Keratinocyte (primary cell): ENCODE measurements around the gene ARID1B. TPM values are rescaled to one million over a fixed set of nuclear protein-coding genes. Genes with fewer than 3 reads are reported as not detected.

ENCODE experiments used
- DNase-seq: peaks from one replicate; pipeline ENCODE4 v3.0.0-alpha.2; 2011; ENCODE audit warnings: low read depth, missing footprints, low spot score
- FAIRE-seq: peaks from 2 replicates; lab custom pipeline; 2011; peaks lifted over from hg19 to GRCh38; lab: Jason Lieb, UNC
- H2AFZ ChIP-seq: 2 replicates; pipeline ENCODE4 v1.6.0; 2012; ENCODE audit warnings: low read length, control low read depth, inconsistent platforms; ENCODE audit not compliant: control insufficient read depth
- H3K27ac ChIP-seq: 2 replicates; pipeline ENCODE4 v1.5.1; 2011; ENCODE audit warnings: low read length; ENCODE audit not compliant: control insufficient read depth, insufficient read depth
- H3K27me3 ChIP-seq: 3 replicates; pipeline ENCODE4 v1.6.0; 2011; ENCODE audit warnings: low read length; ENCODE audit not compliant: control insufficient read depth, insufficient read depth; ENCODE audit errors: extremely low read depth
- H3K36me3 ChIP-seq, 2 experiments: 2 replicates in 1 of 2; 3 replicates in 1 of 2; pipeline ENCODE4 v1.5.1; 2011; ENCODE audit warnings: low read length in 2 of 2, mild to moderate bottlenecking in 1 of 2; ENCODE audit not compliant: control insufficient read depth in 2 of 2, insufficient read depth in 2 of 2; ENCODE audit errors: extremely low read depth in 1 of 2
- H3K4me1 ChIP-seq: 3 replicates; pipeline ENCODE4 v1.5.1; 2011; ENCODE audit warnings: low read length; ENCODE audit not compliant: control insufficient read depth, insufficient read depth; ENCODE audit errors: extremely low read depth
- H3K4me2 ChIP-seq: 3 replicates; pipeline ENCODE4 v1.6.0; 2011; ENCODE audit warnings: low read depth, low read length; ENCODE audit not compliant: control insufficient read depth, insufficient read depth; ENCODE audit errors: extremely low read depth
- H3K4me3 ChIP-seq, 3 experiments: fragments of 200-600 bp in 1 of 3; sonication (generic) in 1 of 3; 2 replicates in 2 of 3; 3 replicates in 1 of 3; pipeline ENCODE4 v1.5.1; 2011 to 2016; ENCODE audit warnings: low read length in 3 of 3, mild to moderate bottlenecking in 3 of 3, control low read depth in 2 of 3, inconsistent platforms in 1 of 3, low read depth in 1 of 3, mixed read lengths in 1 of 3, mixed run types in 1 of 3, moderate library complexity in 1 of 3; ENCODE audit not compliant: control insufficient read depth in 2 of 3, insufficient read depth in 2 of 3; ENCODE audit errors: extremely low read depth in 1 of 3
- H3K79me2 ChIP-seq: 2 replicates; pipeline ENCODE4 v1.6.0; 2012; ENCODE audit warnings: low read length; ENCODE audit not compliant: control insufficient read depth, insufficient read depth
- H3K9ac ChIP-seq: 3 replicates; pipeline ENCODE4 v1.6.0; 2011; ENCODE audit warnings: low read length; ENCODE audit not compliant: control insufficient read depth, insufficient read depth; ENCODE audit errors: extremely low read depth
- H3K9me1 ChIP-seq: 3 replicates; pipeline ENCODE4 v1.6.0; 2011; ENCODE audit warnings: low read length; ENCODE audit not compliant: control insufficient read depth, insufficient read depth; ENCODE audit errors: extremely low read depth
- H3K9me3 ChIP-seq: 2 replicates; pipeline ENCODE4 v1.5.1; 2012; ENCODE audit warnings: low read depth, low read length; ENCODE audit not compliant: control insufficient read depth
- H4K20me1 ChIP-seq: 3 replicates; pipeline ENCODE4 v1.6.0; 2011; ENCODE audit warnings: low read length; ENCODE audit not compliant: control insufficient read depth, insufficient read depth; ENCODE audit errors: extremely low read depth
- CTCF ChIP-seq, 3 experiments: IDR thresholded peaks in 1 of 3; conservative IDR thresholded peaks in 1 of 3; optimal IDR thresholded peaks in 1 of 3; 2 replicates in 2 of 3; 3 replicates in 1 of 3; pipeline versions ENCODE3 to v1.5.1; 2011; ENCODE audit warnings: low read length in 3 of 3, mild to moderate bottlenecking in 3 of 3, moderate library complexity in 2 of 3, control low read depth in 1 of 3, inconsistent platforms in 1 of 3; ENCODE audit not compliant: insufficient read depth in 2 of 3; ENCODE audit errors: extremely low read depth in 1 of 3
- EZH2 ChIP-seq: IDR thresholded peaks from one replicate; pipeline ENCODE4 v1.6.1; 2012; ENCODE audit warnings: inconsistent platforms, mild to moderate bottlenecking, low read length, moderate library complexity
- dilution Hi-C: fragments of 300-500 bp; cut with MboI; formaldehyde crosslinking; loops from one replicate; pipeline ENCODE4 v1.7.0; 2020; ENCODE audit warnings: low sequenced_read_pairs; ENCODE audit not compliant: extremely low pct_ligation_motif_present
- polyA plus RNA-seq, 5 experiments: library from polyadenylated mRNA; depleted of rRNA in 3 of 5; stranded (reverse) in 3 of 5; stranded (forward) in 1 of 5; unstranded in 1 of 5; fragments of >200 nt; gene quantifications; 1 replicate in 1 of 5; 2 replicates in 3 of 5; 3 replicates in 1 of 5; pipeline versions ENCODE4 v1.2.1 to v1.2.3, GENCODE V29; 2011 to 2012; ENCODE audit warnings: missing spikeins in 2 of 5, low read depth in 1 of 5, low replicate concordance in 1 of 5

The ARID1B gene
- polyA plus RNA-seq, 1 donor (not counting 4 experiments of a cell fraction or from before 2014, with no cell fraction given), result 14.9 TPM

- Histone ChIP-seq H3K9me3 (no peaks in the 10 kb centered on the region), H3K4me2 (peak overlapping the region; percentile 55), H3K36me3 (no peaks in the 10 kb centered on the region), H4K20me1 (peaks cover 3% of the 10 kb centered on the region), H3K79me2 (peaks cover 94% of the 10 kb centered on the region), H3K4me1 (peaks cover 15% of the 10 kb centered on the region), H2AFZ (no peak overlapping the region), H3K9me1 (no peaks in the 10 kb centered on the region), H3K9ac (no peak overlapping the region), H3K27me3 (no peaks in the 10 kb centered on the region), H3K27ac (peak overlapping the region; percentile 11), H3K4me3 (peak overlapping the region in 1 of 3 experiments; percentile 22)
- TF ChIP-seq EZH2, result no peak
- TF ChIP-seq CTCF (optimal IDR thresholded peaks at IDR 0.05 in 1 of 3, IDR thresholded peaks at IDR 0.05 in 1 of 3, conservative IDR thresholded peaks at IDR 0.05 in 1 of 3; ENCODE audit: extremely low read depth in 1 of 3, insufficient read depth in 2 of 3, low read length in 3 of 3), result no peak
- dilution Hi-C loops, result no loop called here
- FAIRE-seq (peak; percentile 76), DNase-seq (peak; percentile 44)
These were observed 14.2 kb downstream of the ARID1B start for GRCh38 chr6:156791320-156791850.

DNA sequence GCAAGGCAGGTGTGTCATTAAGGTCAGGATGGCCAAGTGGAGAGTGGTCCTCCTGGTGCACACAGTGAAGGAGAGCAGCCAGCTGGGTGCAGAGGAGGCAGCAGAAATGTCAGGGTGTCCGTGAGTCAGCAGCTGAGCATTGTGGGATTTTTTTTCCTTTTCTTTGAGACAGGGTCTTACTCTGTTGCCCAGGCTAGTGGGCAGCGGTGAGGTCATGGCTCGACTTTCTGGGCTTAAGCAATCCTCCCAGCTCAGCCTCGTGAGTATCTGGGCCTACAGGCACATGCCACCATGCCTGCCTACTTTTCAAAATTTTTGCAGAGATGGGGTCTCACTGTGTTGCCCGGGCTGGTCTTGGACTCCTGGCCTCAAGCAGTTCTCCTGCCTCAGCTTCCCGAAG lies 16.0 kb downstream of the ARID1B start:
- FAIRE-seq, result no peak
- Histone ChIP-seq H3K27me3 (no peaks in the 10 kb centered on the region), H3K9me3 (no peaks in the 10 kb centered on the region), H2AFZ (no peak overlapping the region), H3K27ac (no peak overlapping the region), H3K9me1 (no peaks in the 10 kb centered on the region), H3K36me3 (no peaks in the 10 kb centered on the region), H3K9ac (no peak overlapping the region), H3K4me2 (no peak overlapping the region), H3K79me2 (peaks cover 94% of the 10 kb centered on the region), H3K4me1 (peaks cover 9% of the 10 kb centered on the region), H3K4me3 (no peak overlapping the region), H4K20me1 (peaks cover 3% of the 10 kb centered on the region)
- TF ChIP-seq EZH2 (no peak), CTCF (optimal IDR thresholded peaks at IDR 0.05 in 1 of 3, IDR thresholded peaks at IDR 0.05 in 1 of 3, conservative IDR thresholded peaks at IDR 0.05 in 1 of 3; ENCODE audit: extremely low read depth in 1 of 3, insufficient read depth in 2 of 3, low read length in 3 of 3) (no peak)
- DNase-seq, result no peak
- dilution Hi-C loops, result no loop called here
